AG04450 (cell line): ENCODE measurements around the gene TNRC6A. TPM values are rescaled to one million over a fixed set of nuclear protein-coding genes. Genes with fewer than 3 reads are reported as not detected.

Experiments
- CTCF ChIA-PET: fragments of 300-600, 350-600 bp; formaldehyde crosslinking; extraction: SDS; loops from one replicate; lab custom pipeline; 2022; ENCODE audit warnings: antibody characterized with exemption, inconsistent platforms; lab: Charles Lee
- POLR2A ChIA-PET: fragments of 350-600 bp; formaldehyde crosslinking; extraction: SDS; loops from one replicate; lab custom pipeline; 2021; ENCODE audit warnings: antibody characterized with exemption, inconsistent platforms; lab: Yijun Ruan, JAX
- DNase-seq: peaks from one replicate; pipeline ENCODE4 v3.0.0-alpha.2; 2011; ENCODE audit warnings: low read depth, low spot score
- H3K27ac ChIP-seq: one replicate; pipeline ENCODE4 v1.5.1; 2012; ENCODE audit warnings: low read depth, low read length, control low read depth
- H3K27me3 ChIP-seq: one replicate; pipeline ENCODE4 v1.6.0; 2012; ENCODE audit warnings: low read length; ENCODE audit not compliant: control insufficient read depth, insufficient read depth
- H3K4me3 ChIP-seq: 2 replicates; pipeline ENCODE4 v1.5.1; 2011; ENCODE audit warnings: mild to moderate bottlenecking, low read depth, low read length, control low read depth
- H3K9me3 ChIP-seq: 2 replicates; pipeline ENCODE4 v1.5.1; 2012; ENCODE audit warnings: low read length; ENCODE audit not compliant: control insufficient read depth, insufficient read depth
- CTCF ChIP-seq: IDR thresholded peaks from 2 replicates; pipeline ENCODE4 v1.5.1; 2011; ENCODE audit warnings: low read depth, low read length, control low read depth, inconsistent platforms
- polyA plus RNA-seq: library from polyadenylated mRNA; depleted of rRNA; stranded (reverse); fragments of >200 nt; gene quantifications from 2 replicates; pipeline ENCODE4 v1.2.3, GENCODE V29; 2011

Gene TNRC6A
- polyA plus RNA-seq, 1 experiment, result 76.2 TPM

GRCh38 chr16:24846548-24847357 is 117.3 kb downstream of the TNRC6A start:
- POLR2A ChIA-PET, result no interaction called here
- TF ChIP-seq CTCF, result no peak
- H3K4me3 ChIP-seq, result no peak overlapping the region
- CTCF ChIA-PET, result interaction anchor here (1.9 kb wide), 1 partner anchor 12 kb away, joined by 7 read pairs; no protein-coding TSS in a partner anchor
- no peaks in the 10 kb centered on the region for H3K27me3 ChIP-seq
- DNase-seq, result no peak
- no peak overlapping the region for H3K27ac ChIP-seq
- no peaks in the 10 kb centered on the region; the same call in 1 of the 2 replicates for H3K9me3 ChIP-seq

- Histone ChIP-seq H3K4me3 (no peak overlapping the region), H3K9me3 (no peaks in the 10 kb centered on the region; the same call in 1 of the 2 replicates), H3K27ac (no peak overlapping the region), H3K27me3 (no peaks in the 10 kb centered on the region)
- POLR2A ChIA-PET, result no interaction called here
- no peak for DNase-seq
- CTCF ChIA-PET, result interaction anchor here (1.9 kb wide), 1 partner anchor 13 kb away, joined by 7 read pairs; no protein-coding TSS in a partner anchor
- TF ChIP-seq CTCF, result no peak
Measured at GRCh38 chr16:24847358-24847664, 117.9 kb downstream of the TNRC6A start.

DNA sequence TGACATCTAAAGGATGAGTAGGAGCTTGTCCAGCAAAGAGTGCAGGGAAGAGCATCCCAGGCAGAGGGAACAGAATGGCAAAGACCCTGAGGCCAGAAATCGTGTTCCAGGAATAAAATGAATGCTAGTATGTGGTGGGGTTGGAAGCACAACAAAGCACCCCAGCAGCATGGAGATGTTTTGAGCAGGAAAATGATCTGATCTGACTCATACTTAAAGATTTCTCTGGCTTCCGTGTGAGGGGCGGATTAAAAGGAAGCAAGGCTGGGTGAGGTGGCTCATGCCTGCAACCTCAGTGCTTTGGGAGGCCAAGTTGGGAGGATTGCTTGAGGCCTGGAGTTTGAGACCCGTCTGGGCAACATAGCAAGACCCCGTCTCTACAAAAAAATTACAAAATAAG is 118.6 kb downstream of the TNRC6A start:
- no peak for TF ChIP-seq CTCF
- Histone ChIP-seq H3K4me3 (no peak overlapping the region), H3K27ac (peak overlapping the region; percentile 39), H3K9me3 (no peaks in the 10 kb centered on the region; the same call in 1 of the 2 replicates), H3K27me3 (no peaks in the 10 kb centered on the region)
- no peak for DNase-seq
- ChIA-PET CTCF (interaction anchor here (1.9 kb wide), 1 partner anchor 14 kb away, joined by 7 read pairs; no protein-coding TSS in a partner anchor), POLR2A (interaction anchor here (0.6 kb wide), 1 partner anchor 75 kb away, joined by 6 read pairs; no protein-coding TSS in a partner anchor)

DNA sequence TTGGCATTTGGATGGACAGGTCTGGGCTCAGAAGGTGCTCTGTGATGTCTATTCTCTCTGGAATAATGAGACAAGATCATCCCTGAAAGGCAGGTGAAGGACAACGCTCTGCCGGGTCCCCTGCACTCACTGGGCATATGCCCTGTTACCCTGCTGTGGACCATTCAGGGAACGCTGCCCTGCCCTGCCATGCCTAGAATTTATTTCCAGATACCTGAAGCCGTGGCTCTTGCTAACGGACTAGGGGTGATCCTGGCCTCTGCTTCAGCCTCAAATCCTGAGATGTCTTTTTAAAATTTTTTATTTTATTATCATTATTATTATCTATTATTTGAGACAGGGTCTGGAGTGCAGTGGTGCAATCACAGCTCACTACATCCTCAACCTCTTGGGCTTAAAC is 120.2 kb downstream of the TNRC6A start:
- no peak overlapping the region for H3K27ac ChIP-seq
- no peak for TF ChIP-seq CTCF
- CTCF ChIA-PET, result interaction anchor here (0.6 to 1.4 kb wide), 3 partner anchors 15 to 311 kb away, joined by 3 to 5 read pairs (median 3); no protein-coding TSS in a partner anchor
- no peaks in the 10 kb centered on the region for H3K27me3 ChIP-seq
- POLR2A ChIA-PET, result no interaction called here
- DNase-seq, result no peak
- H3K4me3 ChIP-seq, result no peak overlapping the region
- no peaks in the 10 kb centered on the region; the same call in 1 of the 2 replicates for H3K9me3 ChIP-seq
